Lower leg skin (tissue), 4 donors: ENCODE measurements around the gene MT1X. TPM values are rescaled to one million over a fixed set of nuclear protein-coding genes. Genes with fewer than 3 reads are reported as not detected.
"Not testable (repeated sequence)": the region's sequence is repeated elsewhere in the genome, so short reads cannot be mapped to it uniquely, and the experiment has no call there.

Experiments used
- DNase-seq, 2 donors: peaks; one replicate each; pipeline ENCODE4 v3.0.0-alpha.2; 2019; ENCODE audit warnings: low spot score in 2 of 2
- H3K4me3 ChIP-seq: fragments of 200-600 bp; sonication (generic); 2 replicates; pipeline ENCODE4 v1.5.1; 2017; ENCODE audit warnings: mild to moderate bottlenecking, low read depth; ENCODE audit not compliant: poor library complexity, severe bottlenecking
- POLR2A ChIP-seq, 2 donors: fragments of 450-650 bp; IDR thresholded peaks; one replicate each; pipeline ENCODE4 v1.6.1; 2016 to 2017; ENCODE audit warnings: antibody characterized with exemption in 2 of 2, mild to moderate bottlenecking in 1 of 2, moderate library complexity in 1 of 2
- WGBS, 2 donors: methylation state at CpG; one replicate each; pipeline ENCODE4 v1.1.5; 2018; 5-methylcytosine and 5-hydroxymethylcytosine counted together
- intact Hi-C: fragments of 100-400 bp; cut with DNase I; formaldehyde crosslinking; loops from one replicate; pipeline ENCODE4 v1.15.0; 2023; ENCODE audit warnings: low total_unique reads
- total RNA-seq, 4 donors: library from RNA; depleted of rRNA; stranded (reverse); fragments of >200 nt; gene quantifications; one replicate each; pipeline ENCODE4 v1.1.0, GENCODE V29; 2016
- TF ChIP-seq, protein P1 (sequence below), 3 donors: fragments of 450-650 bp; IDR thresholded peaks; one replicate each; pipeline ENCODE4 v1.5.1; 2016; ENCODE audit warnings: antibody characterized with exemption in 3 of 3, mild to moderate bottlenecking in 3 of 3, moderate library complexity in 2 of 3

The MT1X gene
- total RNA-seq, 4 donors from 2014 or later: 1,041 to 3,584 (median 2,610) TPM

DNA sequence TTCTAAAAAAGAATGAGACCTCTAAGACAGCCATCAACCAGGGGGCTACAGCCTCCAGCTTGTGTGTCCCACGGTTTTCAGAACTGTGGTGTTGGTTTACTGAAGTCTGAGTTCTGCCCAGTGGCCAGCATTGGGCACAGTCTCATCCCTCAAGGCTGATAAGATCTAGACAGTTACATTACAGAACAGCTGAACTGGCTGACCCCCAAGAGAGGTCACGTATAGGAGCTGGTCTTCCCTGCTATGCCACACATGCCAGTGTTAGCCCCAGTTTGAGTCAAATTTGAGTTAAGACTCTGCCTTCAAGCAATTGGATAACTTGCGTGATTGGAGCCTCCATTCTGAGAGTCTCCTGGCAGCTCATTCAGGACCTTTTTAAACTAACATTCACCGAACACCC, 32.9 kb downstream of the MT1X start:
- H3K4me3 ChIP-seq: no peak overlapping the region
- TF ChIP-seq POLR2A (IDR thresholded peaks at IDR 0.05): no peak
- TF ChIP-seq, protein P1, sequence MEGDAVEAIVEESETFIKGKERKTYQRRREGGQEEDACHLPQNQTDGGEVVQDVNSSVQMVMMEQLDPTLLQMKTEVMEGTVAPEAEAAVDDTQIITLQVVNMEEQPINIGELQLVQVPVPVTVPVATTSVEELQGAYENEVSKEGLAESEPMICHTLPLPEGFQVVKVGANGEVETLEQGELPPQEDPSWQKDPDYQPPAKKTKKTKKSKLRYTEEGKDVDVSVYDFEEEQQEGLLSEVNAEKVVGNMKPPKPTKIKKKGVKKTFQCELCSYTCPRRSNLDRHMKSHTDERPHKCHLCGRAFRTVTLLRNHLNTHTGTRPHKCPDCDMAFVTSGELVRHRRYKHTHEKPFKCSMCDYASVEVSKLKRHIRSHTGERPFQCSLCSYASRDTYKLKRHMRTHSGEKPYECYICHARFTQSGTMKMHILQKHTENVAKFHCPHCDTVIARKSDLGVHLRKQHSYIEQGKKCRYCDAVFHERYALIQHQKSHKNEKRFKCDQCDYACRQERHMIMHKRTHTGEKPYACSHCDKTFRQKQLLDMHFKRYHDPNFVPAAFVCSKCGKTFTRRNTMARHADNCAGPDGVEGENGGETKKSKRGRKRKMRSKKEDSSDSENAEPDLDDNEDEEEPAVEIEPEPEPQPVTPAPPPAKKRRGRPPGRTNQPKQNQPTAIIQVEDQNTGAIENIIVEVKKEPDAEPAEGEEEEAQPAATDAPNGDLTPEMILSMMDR (IDR thresholded peaks at IDR 0.05): no peak
- intact Hi-C loops: no loop called here
- no peak for DNase-seq
- WGBS, 2 donors: 83 to 88% methylated on average over 4 of the region's 4 CpGs

DNA sequence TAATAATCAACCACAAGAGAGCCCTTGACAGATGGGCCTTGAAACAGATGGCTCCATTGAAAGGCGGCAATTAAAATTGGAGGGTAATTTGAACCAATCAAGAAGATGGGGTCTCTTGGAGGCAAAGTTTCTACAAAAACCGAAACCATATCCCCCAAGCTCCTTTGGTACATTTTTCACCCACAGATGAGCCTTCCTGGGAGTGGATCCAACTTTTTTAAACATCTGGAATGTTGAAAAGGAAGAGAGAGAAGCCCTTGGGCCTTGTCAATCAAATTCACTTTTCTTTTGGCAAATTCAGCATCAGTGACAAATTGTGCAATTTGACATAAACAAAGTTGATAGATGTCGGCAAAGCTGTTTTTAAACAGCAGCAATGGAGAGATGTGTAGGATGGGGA, 34.5 kb downstream of the MT1X start:
- 55 to 64% methylated on average over 3 of the region's 3 CpGs for WGBS, 2 donors
- intact Hi-C loops: no loop called here
- no peak overlapping the region for H3K4me3 ChIP-seq
- TF ChIP-seq POLR2A (IDR thresholded peaks at IDR 0.05): no peak
- TF ChIP-seq, protein P1 (IDR thresholded peaks at IDR 0.05): no peak
- DNase-seq: no peak

DNA sequence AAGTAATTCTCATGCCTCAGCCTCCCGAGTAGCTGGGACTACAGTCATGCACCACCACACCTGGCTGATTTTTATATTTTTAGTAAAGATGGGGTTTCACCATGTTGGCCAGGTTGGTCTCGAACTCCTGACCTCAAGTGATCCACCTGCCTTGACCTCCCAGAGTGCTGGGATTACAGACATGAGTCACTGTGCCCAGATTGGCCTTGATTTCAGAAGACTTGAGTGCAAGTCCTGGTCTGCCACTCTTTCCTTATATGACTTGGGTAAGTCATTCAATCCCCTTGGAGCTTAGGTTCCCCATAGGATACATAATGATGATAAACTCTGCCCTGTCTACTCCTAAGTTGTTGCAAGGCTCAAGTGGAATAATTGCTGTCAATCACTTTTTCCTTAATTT, 35.3 kb downstream of the MT1X start:
- H3K4me3 ChIP-seq, intact Hi-C loops, DNase-seq: not testable (repeated sequence)
- WGBS, 2 donors: 91 to 97% methylated on average over 2 of the region's 2 CpGs

DNA sequence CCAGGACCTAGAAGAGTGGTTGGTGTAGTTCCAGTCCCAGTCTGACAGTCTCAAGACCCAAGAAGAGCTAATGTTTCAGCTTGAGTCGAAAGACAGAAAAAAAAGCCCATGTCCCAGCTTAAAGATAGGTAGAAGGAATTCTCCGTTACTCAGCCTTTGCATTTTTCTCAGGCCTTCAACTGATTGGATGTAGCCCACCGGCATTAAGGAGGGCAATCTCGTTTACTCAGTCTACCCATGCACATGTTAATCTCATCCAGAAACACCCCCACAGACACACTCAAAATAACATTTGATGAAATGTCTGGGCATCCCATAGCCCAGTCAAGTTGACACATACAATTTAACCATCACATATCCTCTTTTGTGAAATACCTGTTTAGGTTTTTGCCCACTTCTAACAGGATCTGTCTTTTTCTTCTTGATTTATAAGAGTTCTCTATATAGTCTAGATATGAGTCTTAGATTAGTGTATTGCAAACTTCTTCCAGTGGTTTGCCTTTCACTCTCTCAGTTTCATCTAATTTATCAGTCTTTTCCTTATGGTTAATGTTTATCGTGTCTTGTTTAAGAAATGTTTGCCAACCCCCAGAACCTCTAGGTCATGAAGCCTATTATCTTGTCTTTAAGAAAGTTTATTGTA, 40.1 kb downstream of the MT1X start:
- 69 to 73% methylated on average over 5 of the region's 5 CpGs for whole genome bisulfite sequencing, 2 donors
- TF ChIP-seq POLR2A (IDR thresholded peaks at IDR 0.05): no peak
- TF ChIP-seq, protein P1 (IDR thresholded peaks at IDR 0.05): no peak

DNA sequence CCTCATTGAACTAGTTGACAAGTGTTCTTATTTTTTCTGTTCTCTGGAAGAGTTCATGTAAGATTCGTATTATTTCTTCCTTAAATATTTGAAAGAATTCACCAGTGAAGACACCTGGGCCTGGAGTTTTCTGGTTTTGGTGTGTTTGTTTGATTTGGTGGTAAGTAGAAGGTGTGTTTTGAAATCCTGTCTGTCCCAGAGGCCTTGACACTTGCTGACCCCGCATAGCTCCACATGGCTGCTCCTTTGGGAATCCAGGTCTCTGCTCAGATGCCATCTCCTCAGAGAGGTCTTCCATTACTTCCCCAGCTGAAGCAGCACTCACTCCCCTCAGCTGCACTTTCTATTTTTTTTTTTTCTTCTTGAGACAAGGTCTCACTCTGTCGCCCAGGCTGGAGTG, 41.9 kb downstream of the MT1X start:
- WGBS, 2 donors: 94 to 95% methylated on average over 3 of the region's 3 CpGs
- no peak for DNase-seq
- TF ChIP-seq POLR2A (IDR thresholded peaks at IDR 0.05): no peak
- TF ChIP-seq, protein P1 (IDR thresholded peaks at IDR 0.05): no peak
- no peak overlapping the region for H3K4me3 ChIP-seq
- intact Hi-C loops: no loop called here

More for the DNA sequence above, 40.1 kb downstream of the MT1X start:
- no peak for DNase-seq
- no peak overlapping the region for H3K4me3 ChIP-seq
- intact Hi-C loops: no loop called here

DNA sequence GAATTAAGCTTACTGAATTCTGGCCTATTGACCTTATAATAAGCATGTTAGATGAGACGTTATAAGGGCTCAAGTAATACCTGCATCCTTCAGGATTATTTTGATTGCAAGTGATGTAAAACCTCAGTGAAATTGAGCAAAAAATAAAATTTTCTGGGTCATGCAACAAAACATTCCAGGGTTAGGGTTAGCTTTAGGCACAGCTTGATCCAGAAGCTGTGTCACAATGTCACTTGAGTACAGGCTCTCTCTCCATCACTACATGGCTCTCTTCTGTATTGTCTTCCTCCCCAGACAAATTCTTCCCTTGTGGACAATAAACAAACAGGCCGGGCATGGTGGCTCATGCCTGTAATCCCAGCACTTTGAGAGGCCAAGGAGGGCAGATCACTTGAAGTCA, 44.0 kb downstream of the MT1X start:
- no peak for DNase-seq
- no peak overlapping the region for H3K4me3 ChIP-seq
- intact Hi-C loops: no loop called here
- TF ChIP-seq, protein P1 (IDR thresholded peaks at IDR 0.05): no peak
- no peak for TF ChIP-seq POLR2A (IDR thresholded peaks at IDR 0.05)
- 85 to 91% methylated on average over 2 of the region's 2 CpGs for WGBS, 2 donors
